MM.1S (cell line): ENCODE data around the gene COX17.

Experiments
- DNase-seq: peaks from one replicate; pipeline ENCODE4 v3.0.0-alpha.2; 2015
- H2AFZ ChIP-seq: fragments of 300-600 bp; sonication (generic); 2 replicates; pipeline ENCODE4 v1.6.0; 2016; ENCODE audit warnings: antibody characterized with exemption, low read length
- H3F3A ChIP-seq: fragments of 300-600 bp; sonication (generic); 2 replicates; pipeline ENCODE4 v1.6.1; 2016; ENCODE audit warnings: mild to moderate bottlenecking, antibody characterized with exemption, low read length, moderate library complexity, mixed read lengths; ENCODE audit not compliant: insufficient read depth
- H3K27ac ChIP-seq: fragments of 300-600 bp; sonication (generic); 2 replicates; pipeline ENCODE4 v1.5.1; 2016; ENCODE audit warnings: mild to moderate bottlenecking, low read length
- H3K27me3 ChIP-seq: fragments of 300-600 bp; sonication (generic); replicated peaks from 2 replicates; pipeline ENCODE4 v1.6.0; 2016; ENCODE audit warnings: low read length; ENCODE audit not compliant: insufficient read depth
- H3K36me3 ChIP-seq: fragments of 300-600 bp; sonication (generic); replicated peaks from 2 replicates; pipeline ENCODE4 v1.6.1; 2016; ENCODE audit warnings: mild to moderate bottlenecking, low read length, mixed read lengths; ENCODE audit not compliant: insufficient read depth
- H3K4me1 ChIP-seq: fragments of 300-600 bp; sonication (generic); 2 replicates; pipeline ENCODE4 v1.6.1; 2016; ENCODE audit warnings: low read length, mixed read lengths
- H3K4me2 ChIP-seq: fragments of 300-600 bp; sonication (generic); 2 replicates; pipeline ENCODE4 v1.6.0; 2016; ENCODE audit warnings: low read depth, low read length
- H3K4me3 ChIP-seq: fragments of 300-600 bp; sonication (generic); 2 replicates; pipeline ENCODE4 v1.5.1; 2016; ENCODE audit warnings: low read length, mixed read lengths
- H3K79me2 ChIP-seq: fragments of 300-600 bp; sonication (generic); 2 replicates; pipeline ENCODE4 v1.6.1; 2016; ENCODE audit warnings: mixed run types, low read length, mixed read lengths
- H3K9ac ChIP-seq: fragments of 300-600 bp; sonication (generic); 2 replicates; pipeline ENCODE4 v1.6.1; 2016; ENCODE audit warnings: low read length, mixed read lengths
- H3K9me2 ChIP-seq: fragments of 300-600 bp; sonication (generic); replicated peaks from 2 replicates; pipeline ENCODE4 v1.6.1; 2016; ENCODE audit warnings: mild to moderate bottlenecking, low read length, mixed read lengths; ENCODE audit not compliant: insufficient read depth
- H3K9me3 ChIP-seq: fragments of 300-600 bp; sonication (generic); replicated peaks from 2 replicates; pipeline ENCODE4 v1.6.1; 2016; ENCODE audit warnings: mild to moderate bottlenecking, low read length, mixed read lengths; ENCODE audit not compliant: insufficient read depth
- H4K20me1 ChIP-seq: fragments of 300-600 bp; sonication (generic); 2 replicates; pipeline ENCODE4 v1.6.1; 2016; ENCODE audit warnings: mild to moderate bottlenecking, low read length, moderate library complexity, mixed read lengths; ENCODE audit not compliant: insufficient read depth
- EZH2 ChIP-seq: fragments of 300-600 bp; sonication (generic); optimal IDR thresholded peaks from 2 replicates; pipeline ENCODE3; 2017; ENCODE audit warnings: low read depth, mild to moderate bottlenecking, antibody characterized with exemption, low read length, mixed read lengths
- EZH2phosphoT487 ChIP-seq: fragments of 300-600 bp; sonication (generic); IDR thresholded peaks from 2 replicates; pipeline ENCODE4 v1.6.1; 2018; ENCODE audit warnings: antibody characterized with exemption, low read length
- TF ChIP-seq, protein P1 (sequence below): fragments of 300-600 bp; sonication (generic); IDR thresholded peaks from 2 replicates; pipeline ENCODE4 v1.5.1; 2016; ENCODE audit warnings: antibody characterized with exemption, low read length, mixed read lengths

The COX17 gene

DNA sequence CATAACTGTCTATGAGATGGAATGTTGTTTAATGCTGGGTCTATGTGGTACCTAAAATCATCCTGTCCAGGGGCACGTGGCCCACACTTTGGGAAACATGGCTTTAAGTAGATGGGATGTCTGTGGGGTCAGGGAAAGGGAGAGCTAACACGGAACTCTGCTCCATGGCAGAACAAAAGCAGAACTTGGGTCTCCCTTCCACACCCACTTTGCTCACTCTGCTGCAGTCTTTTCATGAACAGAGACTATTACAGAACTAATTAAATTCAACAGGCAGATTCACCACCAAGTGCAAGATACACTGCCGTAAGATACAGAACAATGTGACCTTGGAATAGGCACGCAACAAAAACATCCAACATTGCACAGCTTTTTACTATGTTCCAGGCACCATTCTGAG lies 45.0 kb downstream of the COX17 start:
- Histone ChIP-seq H3K27ac (no peak overlapping the region), H4K20me1 (no peaks in the 10 kb centered on the region), H3K9me3 (no peaks in the 10 kb centered on the region), H3K27me3 (no peaks in the 10 kb centered on the region), H3F3A (no peaks in the 10 kb centered on the region), H3K4me2 (no peak overlapping the region), H3K79me2 (no peaks in the 10 kb centered on the region), H3K4me3 (no peak overlapping the region), H3K9ac (no peak overlapping the region), H3K36me3 (no peaks in the 10 kb centered on the region), H3K4me1 (peaks cover 18% of the 10 kb centered on the region), H3K9me2 (no peaks in the 10 kb centered on the region), H2AFZ (no peak overlapping the region)
- TF ChIP-seq, protein P1, sequence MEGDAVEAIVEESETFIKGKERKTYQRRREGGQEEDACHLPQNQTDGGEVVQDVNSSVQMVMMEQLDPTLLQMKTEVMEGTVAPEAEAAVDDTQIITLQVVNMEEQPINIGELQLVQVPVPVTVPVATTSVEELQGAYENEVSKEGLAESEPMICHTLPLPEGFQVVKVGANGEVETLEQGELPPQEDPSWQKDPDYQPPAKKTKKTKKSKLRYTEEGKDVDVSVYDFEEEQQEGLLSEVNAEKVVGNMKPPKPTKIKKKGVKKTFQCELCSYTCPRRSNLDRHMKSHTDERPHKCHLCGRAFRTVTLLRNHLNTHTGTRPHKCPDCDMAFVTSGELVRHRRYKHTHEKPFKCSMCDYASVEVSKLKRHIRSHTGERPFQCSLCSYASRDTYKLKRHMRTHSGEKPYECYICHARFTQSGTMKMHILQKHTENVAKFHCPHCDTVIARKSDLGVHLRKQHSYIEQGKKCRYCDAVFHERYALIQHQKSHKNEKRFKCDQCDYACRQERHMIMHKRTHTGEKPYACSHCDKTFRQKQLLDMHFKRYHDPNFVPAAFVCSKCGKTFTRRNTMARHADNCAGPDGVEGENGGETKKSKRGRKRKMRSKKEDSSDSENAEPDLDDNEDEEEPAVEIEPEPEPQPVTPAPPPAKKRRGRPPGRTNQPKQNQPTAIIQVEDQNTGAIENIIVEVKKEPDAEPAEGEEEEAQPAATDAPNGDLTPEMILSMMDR, result no peak
- TF ChIP-seq EZH2, result no peak
- TF ChIP-seq EZH2phosphoT487, result no peak
- no peak for DNase-seq

DNA sequence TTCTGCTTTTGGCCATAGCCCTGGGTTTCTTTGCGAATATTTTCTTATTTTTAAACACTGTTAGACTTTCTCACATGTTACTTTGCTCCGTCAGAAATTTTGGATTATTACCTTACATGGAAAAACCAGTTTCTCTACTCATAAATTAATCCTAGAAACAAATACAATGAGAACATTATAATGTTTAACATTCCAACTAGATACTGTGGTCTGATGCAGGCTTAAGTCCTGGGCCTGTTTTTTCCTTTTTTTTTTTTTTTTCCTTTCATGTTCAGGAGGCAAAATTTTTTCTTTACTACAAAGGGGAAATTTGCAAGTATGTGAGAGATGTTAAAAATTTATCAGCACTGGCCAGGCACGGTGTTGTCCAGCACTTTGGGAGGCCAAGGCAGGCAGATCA lies 45.7 kb downstream of the COX17 start:
- Histone ChIP-seq H3K9ac (no peak overlapping the region), H3K4me1 (peaks cover 11% of the 10 kb centered on the region), H4K20me1 (no peaks in the 10 kb centered on the region), H3K79me2 (no peaks in the 10 kb centered on the region), H3K9me2 (no peaks in the 10 kb centered on the region), H3K9me3 (no peaks in the 10 kb centered on the region), H3K27me3 (no peaks in the 10 kb centered on the region), H3F3A (no peaks in the 10 kb centered on the region), H3K36me3 (no peaks in the 10 kb centered on the region), H2AFZ (no peak overlapping the region), H3K27ac (no peak overlapping the region), H3K4me2 (no peak overlapping the region), H3K4me3 (no peak overlapping the region)
- DNase-seq, result no peak
- TF ChIP-seq EZH2phosphoT487, result no peak
- TF ChIP-seq, protein P1, result no peak
- TF ChIP-seq EZH2, result no peak

DNA sequence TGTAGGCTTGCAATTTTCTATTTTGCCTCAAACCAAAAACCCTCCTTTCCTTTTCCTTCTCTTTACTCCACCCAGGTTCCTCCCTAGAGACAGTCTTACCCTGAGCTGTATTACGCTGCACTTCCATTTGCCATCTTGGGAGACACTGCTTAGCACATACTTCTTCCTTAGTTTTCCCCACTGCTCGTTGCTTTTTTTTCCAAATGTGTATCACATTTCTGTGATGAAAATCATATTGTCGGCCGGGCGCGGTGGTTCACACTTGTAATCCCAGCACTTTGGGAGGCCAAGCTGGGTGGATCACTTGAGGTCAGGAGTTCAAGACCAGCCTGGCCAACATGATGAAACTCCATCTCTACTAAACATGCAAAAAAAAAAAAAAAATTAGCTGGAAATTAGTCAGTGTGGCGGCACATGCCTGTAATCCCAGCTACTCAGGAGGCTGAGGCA lies 46.3 kb downstream of the COX17 start:
- TF ChIP-seq EZH2 (no peak), EZH2phosphoT487 (no peak)
- TF ChIP-seq, protein P1, result no peak
- Histone ChIP-seq H3F3A (no peaks in the 10 kb centered on the region), H3K27me3 (no peaks in the 10 kb centered on the region), H3K9me3 (no peaks in the 10 kb centered on the region), H4K20me1 (no peaks in the 10 kb centered on the region), H3K27ac (no peak overlapping the region), H3K9me2 (no peaks in the 10 kb centered on the region), H3K79me2 (no peaks in the 10 kb centered on the region), H2AFZ (no peak overlapping the region), H3K4me3 (no peak overlapping the region), H3K4me1 (peaks cover 5% of the 10 kb centered on the region), H3K9ac (no peak overlapping the region), H3K4me2 (no peak overlapping the region), H3K36me3 (no peaks in the 10 kb centered on the region)
- DNase-seq, result no peak
